ENCODE measurements around the gene LRIT2.

LRIT2 gene

GRCh38 chr10:84244651-84245270 lies 19.4 kb upstream of the LRIT2 start, which contains the start of gene RGR:
RGR (plus strand) TSS chr10:84245053; CDS start chr10:84245091, 38 bp downstream.
- DNase-seq (ENCODE audit: low read depth), result no peak
- in situ Hi-C loops (cut with HindIII; ENCODE audit: low sequenced_read_pairs), result no loop called here
- no peak within 1 kb of the TSS for H3K4me3 ChIP-seq (ENCODE audit: low read depth, low read length)
- no peak for TF ChIP-seq CTCF (IDR thresholded peaks at IDR 0.05; ENCODE audit: low read depth, low read length, missing control alignments)

- in situ Hi-C loops (cut with HindIII; ENCODE audit: low sequenced_read_pairs), result no loop called here
- no peak overlapping the region for H3K4me3 ChIP-seq (ENCODE audit: low read depth, low read length)
- DNase-seq (ENCODE audit: low read depth), result no peak
- no peak for TF ChIP-seq CTCF (IDR thresholded peaks at IDR 0.05; ENCODE audit: low read depth, low read length, missing control alignments)
These were observed 18.4 kb upstream of the LRIT2 start for GRCh38 chr10:84243759-84244158.

- H3K4me3 ChIP-seq (ENCODE audit: low read depth, low read length), result no peak within 1 kb of the TSS
- DNase-seq (ENCODE audit: low read depth), result no peak
- in situ Hi-C loops (cut with HindIII; ENCODE audit: low sequenced_read_pairs), result no loop called here
- no peak for TF ChIP-seq CTCF (IDR thresholded peaks at IDR 0.05; ENCODE audit: low read depth, low read length, missing control alignments)
These were observed 15.9 kb upstream of the LRIT2 start, which contains the start of gene LRIT1 for GRCh38 chr10:84241185-84241790. LRIT1 (minus strand) TSS chr10:84241546; CDS start chr10:84241439, 107 bp downstream.

- no peak for TF ChIP-seq CTCF (IDR thresholded peaks at IDR 0.05; ENCODE audit: low read depth, low read length, missing control alignments)
- in situ Hi-C loops (cut with HindIII; ENCODE audit: low sequenced_read_pairs), result no loop called here
- no peak overlapping the region for H3K4me3 ChIP-seq (ENCODE audit: low read depth, low read length)
- DNase-seq (ENCODE audit: low read depth), result no peak
These were observed 13.6 kb upstream of the LRIT2 start for GRCh38 chr10:84238909-84239308.

- in situ Hi-C loops (cut with HindIII; ENCODE audit: low sequenced_read_pairs), result no loop called here
- DNase-seq (ENCODE audit: low read depth), result no peak
- H3K4me3 ChIP-seq (ENCODE audit: low read depth, low read length), result no peak overlapping the region
- no peak for TF ChIP-seq CTCF (IDR thresholded peaks at IDR 0.05; ENCODE audit: low read depth, low read length, missing control alignments)
These were observed 12.1 kb upstream of the LRIT2 start for GRCh38 chr10:84237199-84238051.

GRCh38 chr10:84236807-84237198 lies 11.5 kb upstream of the LRIT2 start:
- in situ Hi-C loops (cut with HindIII; ENCODE audit: low sequenced_read_pairs), result no loop called here
- no peak overlapping the region for H3K4me3 ChIP-seq (ENCODE audit: low read depth, low read length)
- TF ChIP-seq CTCF (IDR thresholded peaks at IDR 0.05; ENCODE audit: low read depth, low read length, missing control alignments), result no peak
- DNase-seq (ENCODE audit: low read depth), result no peak

Measured in astrocyte of the cerebellum (primary cell).